AG09319 (cell line): ENCODE data around the gene B4GALT2.

Source experiments
- DNase-seq: peaks from one replicate; pipeline ENCODE4 v3.0.0-alpha.2; 2010; ENCODE audit warnings: low read depth; ENCODE audit errors: extremely low read depth
- CTCF ChIP-seq: IDR thresholded peaks from 2 replicates; pipeline ENCODE4 v1.5.1; 2011; ENCODE audit warnings: low read depth, mild to moderate bottlenecking, inconsistent platforms, low read length, moderate library complexity

B4GALT2 gene

GRCh38 chr1:44033756-44034155 lies 54.7 kb downstream of the B4GALT2 start:
- no peak for TF ChIP-seq CTCF
- no peak for DNase-seq

DNA sequence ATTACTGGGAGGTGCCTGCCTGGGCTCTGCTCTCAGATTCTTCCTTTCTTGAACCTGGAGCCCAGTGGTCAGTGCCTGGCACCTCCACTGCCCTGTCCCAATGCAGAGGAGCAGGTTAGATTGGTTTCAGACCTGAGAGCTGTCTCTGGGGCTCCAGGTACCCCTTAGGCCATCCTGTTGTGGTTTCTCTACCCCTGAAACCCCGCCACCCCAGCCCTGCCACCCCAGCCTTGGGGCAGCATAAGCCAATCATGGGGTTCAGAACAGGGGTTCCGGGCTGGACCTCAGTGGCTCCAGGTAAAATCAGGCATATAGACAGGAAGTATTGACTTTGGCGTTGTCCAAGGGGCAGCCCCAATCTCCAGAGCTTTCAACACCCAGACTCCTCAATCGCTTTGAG lies 55.4 kb downstream of the B4GALT2 start:
- TF ChIP-seq CTCF: no peak
- DNase-seq: no peak

DNA sequence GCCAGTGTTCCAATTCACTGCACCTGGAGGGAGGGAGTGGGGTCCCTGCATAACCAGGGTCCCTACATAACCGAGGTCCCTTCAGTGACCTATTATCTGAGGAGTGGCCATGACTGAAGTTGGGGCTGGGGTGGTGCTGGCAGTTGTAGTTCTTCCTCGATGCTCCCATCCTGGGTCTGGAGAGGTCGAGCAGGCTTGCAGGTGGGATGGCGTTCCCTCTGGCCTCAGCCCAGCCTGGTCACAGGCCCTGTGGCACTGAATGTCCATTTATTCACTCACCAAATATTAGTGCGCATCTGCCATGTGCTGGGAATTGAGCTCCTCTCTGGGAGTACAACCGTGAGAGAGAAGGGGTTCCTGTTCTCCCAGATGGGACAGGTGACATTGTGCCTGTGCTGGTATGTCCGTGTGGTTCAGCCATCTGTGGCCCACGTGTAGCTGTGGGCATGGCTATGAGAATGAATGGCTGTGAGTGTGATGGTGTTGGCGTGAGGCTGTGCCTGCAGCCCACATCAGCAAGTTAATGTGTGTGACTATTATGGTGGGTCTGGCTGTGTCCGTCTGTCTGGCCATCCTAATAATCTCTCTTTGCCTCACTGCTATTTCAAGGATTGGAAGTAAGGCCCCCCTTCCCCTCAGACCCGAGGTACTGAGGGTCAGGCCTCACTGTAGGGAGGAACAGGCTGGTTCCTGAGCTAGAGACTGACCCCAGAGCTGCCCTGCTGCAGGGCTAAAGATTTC lies 56.1 kb downstream of the B4GALT2 start:
- no peak for TF ChIP-seq CTCF

GRCh38 chr1:44035726-44036408 lies 56.9 kb downstream of the B4GALT2 start:
- DNase-seq: no peak
- TF ChIP-seq CTCF: peak; percentile 8

More for the DNA sequence above, 56.1 kb downstream of the B4GALT2 start:
- no peak for DNase-seq

DNA sequence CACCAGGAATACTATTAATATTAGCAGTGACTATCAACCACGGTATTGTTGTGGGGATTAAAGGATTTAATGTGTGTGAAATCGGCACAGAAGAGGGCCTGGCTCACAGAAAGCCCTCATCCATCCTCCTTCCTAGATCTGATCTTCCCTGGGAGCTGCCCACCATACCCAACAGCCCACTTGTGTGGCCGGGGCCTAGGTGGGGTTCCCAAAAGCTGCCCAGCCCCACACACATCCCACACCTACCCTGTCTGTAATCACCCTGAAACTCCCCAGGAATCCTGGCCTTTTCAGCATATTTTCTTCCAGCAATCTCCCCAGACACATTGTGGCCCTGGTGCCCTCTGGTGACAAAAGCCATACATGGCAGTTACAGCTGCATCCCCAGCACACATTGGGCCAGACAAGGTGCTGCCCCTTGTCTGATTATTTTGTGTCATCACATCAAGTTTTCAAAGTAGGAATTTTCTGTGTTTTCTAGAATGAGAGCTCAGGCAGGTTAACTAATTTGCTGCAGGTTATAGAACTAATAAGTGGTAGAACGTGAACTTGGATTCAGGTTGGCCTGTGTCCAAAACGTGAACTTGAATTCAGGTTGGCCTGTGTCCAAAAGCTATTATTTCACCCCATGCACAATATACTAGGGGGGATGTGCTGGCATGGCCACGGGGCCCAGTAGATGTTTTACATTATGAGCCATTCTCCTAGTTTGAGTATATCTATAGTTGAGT lies 57.6 kb downstream of the B4GALT2 start:
- DNase-seq: no peak
- peak; percentile 87 for TF ChIP-seq CTCF

- no peak for DNase-seq
- TF ChIP-seq CTCF: no peak
Observed at GRCh38 chr1:44037154-44037553, 58.1 kb downstream of the B4GALT2 start.
